Activated CD4-positive, CD25-positive, alpha-beta regulatory T cell treated with anti-CD3 and anti-CD28 coated beads, Interleukin-2, amount 50 U/mL, for 24 hours (primary cell): ENCODE data around the gene TOPAZ1.

ENCODE experiments used
- ATAC-seq, 2 donors: fragments of 150-1000 bp; cut with Tn5 transposase; one replicate each; pipeline ENCODE4 v1.10.0; 2021; ENCODE audit warnings: mild to moderate bottlenecking in 1 of 2, moderate library complexity in 1 of 2

The TOPAZ1 gene

DNA sequence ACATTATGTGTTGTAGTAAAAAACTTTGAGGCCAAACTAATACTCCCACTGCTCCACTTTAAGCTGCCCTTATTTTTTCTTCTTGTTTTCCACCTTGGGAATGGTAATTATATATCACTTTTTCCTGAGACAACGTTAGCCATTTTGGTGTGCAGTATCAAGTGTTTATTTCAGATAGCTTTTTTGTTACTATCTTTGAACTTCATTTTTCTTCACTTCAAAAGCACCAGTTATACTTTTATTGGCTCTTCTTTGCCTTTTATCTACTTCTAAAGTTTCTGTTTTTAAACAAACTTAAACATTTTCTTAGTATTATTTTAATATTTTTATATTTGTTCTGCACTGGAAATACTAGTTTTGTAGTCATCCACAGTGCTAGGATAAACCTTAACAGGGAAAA, 6.5 kb downstream of the TOPAZ1 start:
- ATAC-seq = no peak

DNA sequence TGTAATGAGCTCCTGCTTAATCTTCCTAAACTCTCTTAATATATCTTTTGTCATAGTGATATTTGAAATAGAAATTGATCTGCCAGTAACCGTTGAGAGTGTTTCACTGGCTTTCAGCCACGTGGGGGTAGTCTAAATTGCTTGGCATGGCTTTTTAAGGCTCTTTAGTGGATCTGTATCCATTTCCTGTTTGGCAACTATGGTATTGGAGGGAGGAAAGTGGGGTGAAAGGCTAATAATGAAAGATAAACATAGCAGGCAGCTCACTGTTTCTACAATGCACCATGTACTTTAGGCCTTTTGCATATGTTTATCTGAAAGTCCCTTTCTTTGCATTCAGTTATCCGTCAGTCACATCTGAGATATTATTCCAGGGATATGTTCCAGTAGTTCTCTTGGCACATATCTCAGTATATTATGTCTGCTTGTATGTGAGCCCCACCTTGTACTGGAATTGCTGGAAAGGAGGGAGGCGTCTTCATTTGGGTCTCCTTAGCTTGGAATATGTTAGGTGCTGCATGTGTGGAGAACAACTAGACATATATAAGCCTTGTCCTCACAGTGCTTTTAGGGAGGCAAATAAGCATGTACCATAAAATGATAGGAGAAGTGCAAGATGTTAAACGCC, 10.8 kb downstream of the TOPAZ1 start:
- no peak for ATAC-seq

DNA sequence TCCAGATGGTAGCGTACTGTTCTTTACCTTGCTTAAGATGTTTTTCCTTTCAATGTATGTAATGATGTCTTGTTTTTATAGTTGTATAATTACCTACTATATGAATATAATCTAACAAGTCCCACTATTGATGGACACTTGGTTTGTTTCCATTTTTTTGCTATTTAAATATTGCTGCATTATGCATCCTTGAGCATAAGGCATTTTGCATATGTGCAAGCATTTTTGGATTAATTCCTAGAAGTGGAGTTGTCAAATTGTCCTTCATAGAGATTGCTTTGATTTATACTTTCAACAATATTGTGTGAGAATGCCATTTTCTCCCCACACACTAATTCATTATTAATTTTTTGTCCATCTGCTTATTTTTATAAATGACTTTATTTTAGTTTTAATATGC, 17.7 kb downstream of the TOPAZ1 start:
- no peak for ATAC-seq

DNA sequence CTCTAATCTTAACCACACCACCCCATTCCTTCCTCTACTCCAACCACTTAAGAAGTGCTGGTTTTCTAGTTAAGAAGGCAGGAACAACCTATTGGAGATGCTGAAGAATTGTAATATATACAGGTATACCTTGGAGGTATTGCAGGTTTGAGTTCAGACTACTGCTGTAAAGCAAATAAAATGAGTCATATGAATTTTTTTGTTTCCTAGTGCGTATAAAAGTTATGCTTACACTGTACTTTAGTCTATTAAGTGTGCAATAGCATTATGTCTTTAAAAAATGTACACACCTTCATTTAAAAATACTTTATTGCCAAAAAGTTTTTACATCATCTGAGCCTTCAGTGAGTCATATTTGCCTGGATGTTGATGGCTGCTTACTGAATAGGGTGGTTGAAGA, 22.5 kb downstream of the TOPAZ1 start:
- no peak for ATAC-seq

DNA sequence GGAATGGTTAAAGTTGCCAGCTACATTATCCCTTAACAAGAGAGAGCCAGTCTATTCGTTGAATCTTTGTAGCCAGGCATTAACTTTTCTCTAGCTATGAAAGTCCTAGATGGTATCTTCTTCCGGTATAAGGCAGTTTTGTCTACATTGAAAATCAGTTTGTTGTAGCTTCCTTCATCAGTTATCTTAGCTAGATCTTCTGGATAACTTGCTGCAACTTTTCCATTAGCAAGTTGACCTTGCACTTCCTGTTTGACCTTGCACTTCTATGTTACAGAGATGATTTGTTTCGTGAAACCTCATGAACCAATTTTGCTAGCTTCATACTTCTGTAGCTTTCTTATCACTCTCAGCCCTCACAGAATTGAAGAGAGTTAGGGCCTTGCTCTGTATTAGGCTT, 24.1 kb downstream of the TOPAZ1 start:
- no peak for ATAC-seq

DNA sequence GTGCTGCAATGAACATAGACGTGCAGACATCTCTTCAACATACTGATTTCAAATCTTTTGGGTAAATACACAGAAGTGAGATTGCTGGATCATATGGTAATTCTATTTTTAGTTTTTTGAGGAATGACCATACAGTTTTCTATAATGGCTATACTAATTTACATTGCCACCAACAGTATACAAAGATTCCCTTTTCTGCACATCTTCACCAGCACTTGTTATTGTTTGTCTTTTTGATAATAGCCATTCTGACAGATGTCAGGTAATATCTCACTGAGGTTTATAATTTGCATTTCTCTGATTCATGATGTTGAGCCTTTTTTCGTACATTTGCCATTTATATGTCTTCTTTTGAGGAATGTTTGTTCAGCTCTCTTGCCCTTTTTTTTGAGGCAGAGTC, 30.5 kb downstream of the TOPAZ1 start:
- no peak for ATAC-seq

DNA sequence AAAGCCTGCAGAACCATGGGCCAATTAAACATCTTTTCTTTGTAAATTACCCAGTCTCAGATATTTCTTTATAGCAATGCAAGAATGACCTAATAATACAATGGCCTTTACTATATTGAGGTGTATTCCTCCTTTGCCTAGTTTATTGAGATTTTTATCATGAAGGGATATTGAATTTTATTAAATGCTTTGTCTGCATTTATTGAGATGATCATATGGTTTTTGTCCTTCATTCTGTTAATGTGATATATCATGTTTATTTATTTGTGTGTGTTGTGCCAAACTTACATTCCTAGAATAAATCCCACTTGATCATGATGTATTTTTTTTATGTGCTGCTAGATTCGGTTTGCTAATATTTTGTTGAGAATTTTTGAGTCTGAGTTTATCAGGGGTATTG, 36.2 kb downstream of the TOPAZ1 start:
- ATAC-seq = no peak

DNA sequence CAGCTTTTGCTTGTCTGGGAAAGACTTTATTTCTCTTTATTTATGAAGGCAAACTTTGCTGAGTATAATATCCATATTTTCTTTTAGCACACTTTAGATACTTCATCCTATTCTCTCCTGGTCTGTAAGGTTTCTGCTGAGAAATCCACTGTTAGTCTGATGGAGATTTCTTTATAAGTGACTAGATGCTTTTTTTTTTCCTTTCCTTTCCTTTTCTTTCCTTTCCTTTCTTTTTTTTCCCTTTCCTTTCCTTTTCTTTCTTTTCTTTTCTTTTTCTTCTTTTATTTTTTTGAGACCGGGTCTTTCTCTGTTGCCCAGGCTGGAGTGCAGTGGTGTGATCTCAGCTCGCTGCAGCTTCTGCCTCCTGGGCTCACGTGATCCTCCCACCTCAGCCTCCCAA, 38.4 kb downstream of the TOPAZ1 start:
- ATAC-seq = no peak

DNA sequence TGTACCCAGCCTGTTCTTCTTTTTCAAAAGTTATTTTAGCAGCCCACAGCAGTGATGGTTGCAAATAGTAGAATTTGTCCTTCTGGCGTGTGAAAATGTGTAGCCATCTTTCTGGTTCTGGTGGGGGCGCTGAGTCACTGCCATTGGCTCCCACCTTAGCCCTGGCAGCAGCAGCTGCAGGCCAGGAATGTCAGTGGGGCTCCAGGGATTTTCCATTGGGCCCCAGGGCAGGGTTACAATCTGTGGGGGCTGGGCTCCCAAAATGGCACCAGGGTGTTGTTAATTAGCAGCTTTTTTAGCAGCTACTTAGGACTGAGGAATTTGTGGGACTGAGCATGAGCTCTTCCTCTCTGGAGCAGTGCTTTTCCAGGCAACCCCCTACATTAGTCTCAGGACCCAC, 38.9 kb downstream of the TOPAZ1 start:
- ATAC-seq = no peak

DNA sequence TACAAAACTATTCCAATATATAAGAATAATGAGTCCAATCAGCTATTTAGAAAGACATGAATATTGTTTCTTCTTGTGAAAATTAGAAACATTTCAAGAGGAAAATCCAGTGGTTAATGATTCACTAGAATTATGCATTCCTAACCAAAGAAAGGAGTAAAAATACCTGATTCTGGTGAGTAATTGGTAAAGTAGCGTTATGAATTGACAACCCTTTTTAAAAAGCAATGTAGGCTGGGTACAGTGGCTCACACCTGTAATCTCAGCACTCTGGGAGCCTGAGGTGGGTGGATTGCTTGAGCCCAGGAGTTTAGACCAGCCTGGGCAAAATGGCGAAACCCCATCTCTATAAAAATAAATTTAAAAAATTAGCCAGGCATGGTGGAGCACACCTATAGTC, 43.3 kb downstream of the TOPAZ1 start:
- peak in 1 of 2 donors; percentile 30 for ATAC-seq

DNA sequence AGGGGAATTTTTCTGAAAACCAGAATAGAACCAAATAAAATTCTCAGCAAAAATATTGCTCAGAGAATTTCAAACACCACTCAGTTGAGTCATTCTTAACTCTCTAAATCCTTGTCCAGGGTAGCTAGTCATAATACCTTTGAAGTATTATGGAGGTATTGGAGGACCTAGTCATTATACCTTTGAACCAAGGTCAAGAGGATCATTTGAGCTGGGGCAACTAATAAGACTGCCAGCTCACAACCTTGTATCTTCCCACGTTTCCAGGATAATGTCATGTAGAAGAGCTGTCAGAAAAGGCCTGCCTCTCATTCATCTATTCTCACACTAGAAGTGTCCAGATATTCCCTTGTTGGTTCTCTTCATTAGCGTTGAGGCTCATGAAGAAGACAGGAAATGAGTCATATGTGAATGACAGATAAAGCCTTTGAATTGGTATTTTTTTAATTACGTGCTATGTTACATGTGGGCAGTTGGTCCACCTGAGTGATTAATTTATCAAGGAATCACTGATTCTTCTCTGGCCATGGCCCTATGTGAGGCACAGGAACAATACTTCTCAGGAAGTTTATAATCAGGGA, 48.3 kb downstream of the TOPAZ1 start:
- ATAC-seq = no peak

DNA sequence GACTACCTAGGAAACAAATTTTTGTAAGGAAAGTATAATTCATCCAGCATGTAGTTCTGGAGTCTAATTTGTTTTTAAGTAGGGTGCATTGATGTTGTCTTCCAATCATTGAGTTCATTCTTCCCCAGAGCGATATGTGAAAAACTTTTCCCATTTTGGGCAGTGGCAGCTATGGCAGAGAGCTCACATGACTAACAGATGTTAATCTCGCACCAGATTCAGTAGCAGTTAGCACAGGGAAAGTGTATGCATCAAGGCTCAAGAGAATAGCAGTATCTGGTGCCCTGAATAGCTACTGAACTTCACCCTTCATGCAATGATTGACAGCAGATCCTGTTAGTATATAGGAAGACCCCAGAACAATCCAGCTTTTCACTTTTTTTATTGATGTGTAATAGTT, 50.6 kb downstream of the TOPAZ1 start:
- no peak for ATAC-seq

DNA sequence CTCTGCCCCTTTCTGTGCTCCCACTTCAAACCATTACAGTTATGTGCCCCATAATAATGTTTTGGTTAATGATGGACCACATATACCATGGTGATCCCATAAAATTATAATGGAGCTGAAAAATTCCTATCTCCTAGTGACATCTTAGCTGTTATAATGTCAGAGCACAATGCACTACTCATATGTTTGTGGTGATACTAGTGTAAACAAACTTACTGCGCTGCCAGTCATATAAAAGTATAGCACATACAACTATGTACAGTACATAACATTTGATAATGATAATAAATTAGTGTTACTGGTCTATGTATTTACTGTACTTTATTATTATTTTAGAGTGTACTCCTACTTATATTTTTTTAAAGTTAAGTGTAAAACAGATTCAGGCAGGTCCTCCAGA, 51.3 kb downstream of the TOPAZ1 start:
- no peak for ATAC-seq

DNA sequence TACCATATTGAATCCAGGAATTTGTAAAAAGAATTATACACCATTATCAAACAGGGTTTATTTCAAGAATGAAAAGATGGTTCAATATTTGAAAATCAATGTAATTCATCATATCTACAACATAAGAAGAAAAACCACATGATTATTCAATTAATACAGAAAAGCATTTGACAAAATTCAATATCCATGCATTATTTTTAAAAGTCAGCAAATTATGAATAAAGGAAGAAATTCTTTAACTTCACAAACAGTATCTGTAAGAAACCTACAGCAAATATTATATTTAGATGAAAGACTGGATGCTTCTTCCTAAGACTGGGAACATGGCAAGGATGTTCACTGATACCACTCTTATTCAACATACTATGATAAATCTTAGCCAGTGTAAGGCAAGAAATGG, 55.6 kb downstream of the TOPAZ1 start:
- ATAC-seq = no peak

DNA sequence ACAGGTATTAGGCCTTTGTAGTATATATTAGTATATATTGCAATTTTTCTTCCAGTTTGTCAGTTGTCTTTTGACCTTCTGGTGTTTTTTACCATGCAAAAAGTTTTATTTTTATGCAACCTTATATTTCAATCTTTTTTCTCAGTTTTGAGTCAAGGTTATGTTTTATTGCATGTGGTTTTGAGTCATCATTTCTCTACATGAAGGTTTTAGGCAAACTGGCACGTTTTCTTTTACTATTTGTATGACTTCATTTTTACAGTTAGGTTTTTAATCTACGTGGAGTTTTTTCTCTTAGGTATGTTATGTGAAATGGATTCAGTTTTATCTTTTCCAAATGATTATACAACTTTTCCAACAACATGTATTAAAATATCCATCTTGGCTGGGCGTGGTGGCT, 60.1 kb downstream of the TOPAZ1 start:
- no peak for ATAC-seq

DNA sequence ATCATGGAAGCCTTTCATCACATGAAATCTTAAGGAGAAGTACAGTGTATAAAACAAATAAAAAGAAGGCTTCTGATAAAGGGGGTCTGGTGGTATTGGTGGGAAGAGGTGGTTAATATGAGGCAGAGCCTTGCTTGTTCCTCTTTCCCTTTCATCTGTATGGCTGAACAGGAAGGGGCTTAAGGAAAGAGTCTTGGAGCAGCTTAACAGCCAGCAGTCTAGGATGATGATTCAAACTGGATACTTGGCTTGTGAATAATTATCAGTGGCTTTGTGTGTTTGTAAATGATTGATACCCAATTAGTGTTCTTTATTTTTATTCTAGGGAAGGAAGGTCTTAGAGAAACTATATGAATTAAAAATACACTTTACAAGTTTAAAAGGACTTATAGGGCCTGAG, 67.8 kb downstream of the TOPAZ1 start:
- no peak for ATAC-seq

DNA sequence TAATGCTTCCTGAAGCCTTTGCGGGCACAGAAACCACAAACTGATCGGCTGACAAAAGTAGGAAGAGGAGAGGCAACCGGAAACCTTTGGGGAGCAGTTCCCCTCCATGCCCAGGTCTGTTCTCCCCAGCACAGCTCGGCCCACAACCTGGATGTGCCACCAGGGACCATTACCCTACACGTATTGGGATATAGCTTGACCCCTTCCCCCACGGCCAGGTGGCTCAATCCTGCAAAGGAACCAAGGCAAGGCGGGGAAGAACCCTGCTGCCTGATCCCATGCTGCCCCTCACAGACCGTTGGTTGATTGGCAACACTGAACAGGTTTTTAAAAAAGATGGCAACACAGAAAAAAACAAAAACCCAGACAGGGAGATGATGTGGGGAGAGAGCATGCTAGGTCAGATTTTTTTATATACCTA, 77.2 kb downstream of the TOPAZ1 start:
- ATAC-seq = no peak

DNA sequence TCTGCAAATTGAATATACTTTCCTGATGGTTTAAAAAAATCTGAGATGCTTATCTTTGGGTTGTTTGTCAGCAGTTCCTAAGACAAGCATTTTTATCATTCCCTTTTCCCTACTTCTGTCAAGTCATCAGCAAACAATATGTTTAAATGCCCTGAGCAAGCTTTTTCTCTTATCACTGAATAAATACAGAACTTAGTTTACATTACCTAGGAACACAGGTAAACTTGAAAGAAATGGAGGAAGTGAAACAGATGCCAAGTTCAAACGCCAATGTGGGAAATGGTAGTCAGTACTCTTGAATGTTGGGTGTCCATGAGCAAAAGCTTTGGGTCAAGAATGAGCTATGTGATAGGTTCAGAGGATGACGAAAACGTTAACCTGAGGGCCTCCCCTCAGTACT, 79.6 kb downstream of the TOPAZ1 start:
- no peak for ATAC-seq

DNA sequence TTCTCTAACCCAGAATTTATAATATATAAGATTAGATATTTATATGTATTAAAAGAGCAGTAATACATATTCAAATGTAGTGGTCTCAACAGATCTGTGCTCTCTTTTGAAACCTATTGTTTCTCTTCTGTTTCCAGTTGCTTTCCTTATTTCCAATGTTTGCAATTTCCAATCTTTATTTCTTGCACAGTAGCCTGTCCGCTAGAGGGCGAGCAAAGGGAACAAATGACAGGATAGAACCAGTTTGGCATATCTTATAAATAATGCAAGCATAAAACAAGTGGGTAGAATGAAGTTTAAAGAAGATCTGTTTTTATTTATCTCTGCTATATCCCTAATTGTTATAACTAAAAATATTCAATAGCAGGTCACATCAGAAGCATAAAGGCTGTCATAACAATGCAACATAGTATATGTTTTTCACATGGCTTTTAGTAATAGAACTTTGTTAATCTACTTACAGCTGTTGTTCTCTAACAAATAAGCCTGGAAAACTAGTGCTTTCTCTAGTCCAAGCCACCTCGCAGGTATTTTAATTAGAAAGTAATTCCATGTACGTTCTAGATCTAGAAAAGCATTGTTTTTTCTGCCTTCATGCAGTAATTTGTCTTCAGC, 81.8 kb downstream of the TOPAZ1 start:
- no peak for ATAC-seq

DNA sequence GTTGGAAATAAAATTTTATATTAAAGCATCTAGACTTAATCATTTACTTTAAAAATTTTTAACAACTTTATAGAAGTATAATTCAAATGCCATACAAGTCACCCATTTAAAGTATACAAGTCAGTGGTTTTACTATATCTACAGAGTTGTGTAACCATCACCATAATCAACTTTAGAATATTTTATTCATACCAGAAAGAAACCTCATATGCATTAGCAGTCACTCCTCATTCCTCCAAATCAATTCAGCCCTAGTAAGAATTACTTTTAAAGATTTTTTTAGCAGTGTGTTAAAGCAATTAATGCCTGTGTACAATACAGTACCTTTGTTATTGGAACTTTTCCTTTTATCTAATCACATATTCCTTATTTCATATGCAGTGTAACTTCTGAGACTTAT, 82.9 kb downstream of the TOPAZ1 start:
- ATAC-seq = no peak

DNA sequence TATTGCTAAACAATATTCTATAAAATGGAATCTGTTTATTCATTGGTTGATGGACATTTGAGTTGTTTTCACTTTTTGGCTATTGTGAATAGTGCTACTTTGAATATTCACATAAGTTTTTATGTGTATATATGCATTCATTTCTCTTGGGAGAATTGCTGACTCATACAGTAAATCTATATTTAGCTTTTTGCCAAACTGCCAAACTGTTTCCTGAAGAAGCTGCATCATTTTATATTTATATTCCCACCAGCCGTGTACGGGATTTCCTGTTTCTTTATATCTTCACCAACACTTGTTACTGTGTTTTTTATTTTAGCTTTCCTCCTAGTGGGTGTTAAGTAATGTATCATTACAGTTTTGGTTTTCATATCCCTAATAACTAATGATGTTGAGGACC, 84.3 kb downstream of the TOPAZ1 start:
- no peak for ATAC-seq

DNA sequence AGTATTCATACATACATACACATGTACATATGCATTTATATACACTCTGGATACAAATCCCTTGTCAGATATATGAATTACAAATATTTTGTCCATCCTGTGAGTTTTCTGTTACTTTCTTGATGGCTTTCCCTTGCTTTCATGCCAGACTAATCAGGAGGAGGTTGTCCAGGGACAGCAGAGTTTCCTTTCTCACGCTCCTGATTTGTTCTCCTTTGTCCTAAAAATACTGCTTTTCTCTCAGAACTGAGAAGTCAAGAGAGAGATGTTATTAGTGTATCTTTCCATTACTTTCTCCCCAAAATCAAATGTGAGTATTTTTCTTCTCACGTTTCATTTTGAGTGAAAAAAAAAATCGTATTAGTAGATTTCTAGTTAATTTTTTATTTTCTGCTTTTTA, 84.8 kb downstream of the TOPAZ1 start:
- no peak for ATAC-seq

DNA sequence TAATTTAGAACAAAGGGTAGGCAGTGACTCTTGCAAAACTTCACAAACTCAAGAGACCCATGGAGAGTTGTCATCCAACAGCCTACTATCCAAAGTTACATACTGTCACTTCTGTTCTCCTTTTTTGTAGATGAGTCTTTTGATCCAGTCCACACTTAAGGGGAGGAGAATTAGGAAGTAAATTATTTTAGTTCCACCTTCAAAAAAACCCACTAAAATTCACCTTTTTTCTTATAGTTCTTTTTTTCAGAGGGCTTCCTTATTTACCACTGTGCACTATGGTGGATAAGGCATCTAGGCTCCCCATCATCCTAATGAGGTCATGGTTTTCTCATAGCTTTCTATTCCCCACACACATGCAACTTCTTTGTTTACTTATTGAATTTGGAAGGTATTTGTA, 88.3 kb downstream of the TOPAZ1 start:
- no peak for ATAC-seq

DNA sequence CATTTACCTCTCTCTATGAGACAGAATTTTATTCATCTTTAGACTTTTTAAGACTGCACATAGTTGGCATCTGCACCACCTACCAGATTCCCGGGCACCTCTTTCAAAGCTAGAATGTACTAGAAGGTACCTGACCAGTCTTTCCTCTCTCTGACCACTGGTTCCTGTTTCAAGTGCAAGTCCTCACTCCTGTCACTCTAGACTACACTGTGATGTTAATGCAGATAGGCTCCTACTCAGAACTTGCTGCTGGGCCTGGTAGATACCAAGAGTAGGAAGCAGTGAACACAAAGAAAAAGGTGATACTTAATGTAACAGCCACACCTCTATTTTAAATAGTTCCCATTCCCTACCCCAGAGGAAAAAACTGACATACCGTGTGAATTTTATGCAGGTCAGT, 88.8 kb downstream of the TOPAZ1 start:
- no peak for ATAC-seq

DNA sequence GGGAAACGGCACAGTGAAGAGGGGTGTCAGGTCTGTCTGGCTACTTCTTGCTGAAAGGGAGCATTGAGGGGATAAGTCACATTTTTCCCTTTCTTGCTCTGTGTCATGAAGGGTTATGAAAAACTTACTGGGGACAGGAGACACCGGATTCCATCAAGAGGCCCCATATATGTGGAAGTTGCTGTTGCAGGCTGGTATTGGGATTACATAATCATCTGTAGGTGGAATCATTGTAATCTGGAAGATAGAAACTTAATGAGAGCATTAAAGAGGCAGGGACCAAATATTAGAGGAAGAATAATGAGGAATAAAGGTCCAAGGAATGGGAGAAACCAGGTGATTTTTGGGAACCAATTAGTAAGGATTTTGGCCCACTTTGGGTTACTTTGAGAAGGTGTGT, 92.6 kb downstream of the TOPAZ1 start:
- ATAC-seq = no peak
